DOHH2 (cell line): Measurements from ENCODE around the gene ITGA2.

Experiments
- H3F3A ChIP-seq: fragments of 200-600 bp; sonication (generic), shearing (Covaris generic); 2 replicates; pipeline ENCODE4 v1.6.0; 2016; ENCODE audit warnings: antibody characterized with exemption, mild to moderate bottlenecking; ENCODE audit not compliant: control insufficient read depth, insufficient read depth
- H3K27ac ChIP-seq: fragments of 200-600 bp; sonication (generic); 2 replicates; pipeline ENCODE4 v1.5.1; 2014; ENCODE audit warnings: low read depth, mild to moderate bottlenecking, low read length, moderate library complexity
- H3K27me3 ChIP-seq: fragments of 200-600 bp; sonication (generic); 2 replicates; pipeline ENCODE4 v1.6.1; 2014; ENCODE audit warnings: mild to moderate bottlenecking, low read length, mixed read lengths; ENCODE audit not compliant: control insufficient read depth
- H3K36me3 ChIP-seq: fragments of 200-600 bp; sonication (generic); 2 replicates; pipeline ENCODE4 v1.6.1; 2014; ENCODE audit warnings: mild to moderate bottlenecking, low read length, moderate library complexity, mixed read lengths; ENCODE audit not compliant: control insufficient read depth
- H3K4me1 ChIP-seq: fragments of 200-600 bp; sonication (generic); 2 replicates; pipeline ENCODE4 v1.6.1; 2014; ENCODE audit warnings: mild to moderate bottlenecking, low read length, mixed read lengths; ENCODE audit not compliant: control insufficient read depth
- H3K4me2 ChIP-seq: fragments of 200-600 bp; sonication (generic); 2 replicates; pipeline ENCODE4 v1.6.0; 2014; ENCODE audit warnings: mild to moderate bottlenecking, low read length, moderate library complexity
- H3K4me3 ChIP-seq: fragments of 200-600 bp; sonication (generic); 2 replicates; pipeline ENCODE4 v1.5.1; 2014; ENCODE audit warnings: mild to moderate bottlenecking, low read length, mixed read lengths
- H3K79me2 ChIP-seq: fragments of 200-600 bp; sonication (generic); 2 replicates; pipeline ENCODE4 v1.6.1; 2014; ENCODE audit warnings: mild to moderate bottlenecking, low read length, mixed read lengths; ENCODE audit not compliant: control insufficient read depth
- H3K9me2 ChIP-seq: fragments of 200-600 bp; sonication (generic); replicated peaks from 2 replicates; pipeline ENCODE4 v1.6.1; 2014; ENCODE audit warnings: mild to moderate bottlenecking, low read length, mixed read lengths; ENCODE audit not compliant: control insufficient read depth
- H3K9me3 ChIP-seq: fragments of 200-600 bp; sonication (generic); 2 replicates; pipeline ENCODE4 v1.6.1; 2014; ENCODE audit warnings: antibody characterized with exemption, low read length, mixed read lengths; ENCODE audit not compliant: control insufficient read depth, insufficient read depth
- H4K20me1 ChIP-seq: fragments of 200-600 bp; sonication (generic); 2 replicates; pipeline ENCODE4 v1.6.0; 2014; ENCODE audit warnings: low read depth, mild to moderate bottlenecking, antibody characterized with exemption, low read length, moderate library complexity; ENCODE audit not compliant: control insufficient read depth, insufficient read depth
- EZH2phosphoT487 ChIP-seq: fragments of 200-600 bp; sonication (generic); IDR thresholded peaks from 2 replicates; pipeline ENCODE4 v1.6.1; 2017; ENCODE audit warnings: borderline replicate concordance, mild to moderate bottlenecking, antibody characterized with exemption, low read length, moderate library complexity, mixed read lengths
- TF ChIP-seq, protein P1 (sequence below): fragments of 200-600 bp; sonication (generic); IDR thresholded peaks from one replicate; pipeline ENCODE4 v1.5.1; 2014; ENCODE audit warnings: antibody characterized with exemption, mild to moderate bottlenecking, low read depth, low read length; ENCODE audit not compliant: poor library complexity, severe bottlenecking

Gene ITGA2

DNA sequence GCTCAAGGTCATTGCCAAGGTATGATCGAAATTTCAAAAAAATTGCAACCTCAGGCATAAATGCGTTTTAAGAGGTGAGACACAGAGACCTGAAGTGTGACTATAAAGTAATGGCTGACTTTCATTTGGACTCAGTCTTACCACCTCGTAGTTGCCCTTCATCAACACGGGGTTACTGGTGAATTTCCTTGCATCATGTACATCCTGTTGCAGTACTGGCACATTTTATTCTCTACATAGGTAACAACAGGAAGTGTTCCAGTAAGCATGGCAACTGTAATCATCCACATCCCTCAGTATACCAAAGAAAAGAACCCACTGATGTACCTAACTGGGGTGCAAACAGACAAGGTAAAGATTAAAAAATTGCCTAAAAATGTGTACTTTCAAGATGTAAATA, 91.1 kb downstream of the ITGA2 start:
- Histone ChIP-seq H4K20me1 (no peaks in the 10 kb centered on the region), H3F3A (no peaks in the 10 kb centered on the region), H3K36me3 (no peaks in the 10 kb centered on the region), H3K79me2 (no peaks in the 10 kb centered on the region), H3K4me2 (no peak overlapping the region), H3K9me3 (no peaks in the 10 kb centered on the region), H3K4me3 (no peak overlapping the region), H3K4me1 (no peaks in the 10 kb centered on the region), H3K9me2 (no peaks in the 10 kb centered on the region), H3K27ac (no peak overlapping the region), H3K27me3 (no peaks in the 10 kb centered on the region)
- no peak for TF ChIP-seq EZH2phosphoT487
- TF ChIP-seq, protein P1, sequence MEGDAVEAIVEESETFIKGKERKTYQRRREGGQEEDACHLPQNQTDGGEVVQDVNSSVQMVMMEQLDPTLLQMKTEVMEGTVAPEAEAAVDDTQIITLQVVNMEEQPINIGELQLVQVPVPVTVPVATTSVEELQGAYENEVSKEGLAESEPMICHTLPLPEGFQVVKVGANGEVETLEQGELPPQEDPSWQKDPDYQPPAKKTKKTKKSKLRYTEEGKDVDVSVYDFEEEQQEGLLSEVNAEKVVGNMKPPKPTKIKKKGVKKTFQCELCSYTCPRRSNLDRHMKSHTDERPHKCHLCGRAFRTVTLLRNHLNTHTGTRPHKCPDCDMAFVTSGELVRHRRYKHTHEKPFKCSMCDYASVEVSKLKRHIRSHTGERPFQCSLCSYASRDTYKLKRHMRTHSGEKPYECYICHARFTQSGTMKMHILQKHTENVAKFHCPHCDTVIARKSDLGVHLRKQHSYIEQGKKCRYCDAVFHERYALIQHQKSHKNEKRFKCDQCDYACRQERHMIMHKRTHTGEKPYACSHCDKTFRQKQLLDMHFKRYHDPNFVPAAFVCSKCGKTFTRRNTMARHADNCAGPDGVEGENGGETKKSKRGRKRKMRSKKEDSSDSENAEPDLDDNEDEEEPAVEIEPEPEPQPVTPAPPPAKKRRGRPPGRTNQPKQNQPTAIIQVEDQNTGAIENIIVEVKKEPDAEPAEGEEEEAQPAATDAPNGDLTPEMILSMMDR = no peak

DNA sequence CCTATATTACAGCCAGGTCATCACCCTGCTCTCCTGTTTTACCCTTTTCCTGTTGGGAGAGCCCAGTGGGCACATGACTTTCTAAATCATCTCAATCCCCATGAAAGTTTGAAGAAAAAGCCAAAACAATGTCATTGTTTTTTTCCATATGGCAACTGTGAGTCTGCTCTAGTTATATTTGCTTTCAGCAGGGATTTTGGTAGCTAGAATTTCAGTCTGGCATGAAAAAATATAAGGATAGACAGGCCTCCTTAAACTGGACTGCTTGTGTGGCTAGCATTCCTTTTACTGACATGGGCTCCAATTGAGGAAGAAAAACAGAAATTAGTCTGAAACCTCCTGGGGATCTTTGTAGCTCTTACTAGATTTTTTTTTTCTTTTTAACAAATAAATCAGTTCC, 94.8 kb downstream of the ITGA2 start:
- no peaks in the 10 kb centered on the region for H3K9me2 ChIP-seq
- no peaks in the 10 kb centered on the region for H3K4me1 ChIP-seq
- H3K36me3 ChIP-seq = no peaks in the 10 kb centered on the region
- H3K9me3 ChIP-seq = no peaks in the 10 kb centered on the region
- no peaks in the 10 kb centered on the region for H3K27me3 ChIP-seq
- TF ChIP-seq, protein P1 = no peak
- TF ChIP-seq EZH2phosphoT487 = no peak
- no peaks in the 10 kb centered on the region for H4K20me1 ChIP-seq
- no peak overlapping the region for H3K4me3 ChIP-seq
- no peak overlapping the region for H3K4me2 ChIP-seq
- no peak overlapping the region for H3K27ac ChIP-seq
- no peaks in the 10 kb centered on the region for H3K79me2 ChIP-seq
- H3F3A ChIP-seq = no peaks in the 10 kb centered on the region

DNA sequence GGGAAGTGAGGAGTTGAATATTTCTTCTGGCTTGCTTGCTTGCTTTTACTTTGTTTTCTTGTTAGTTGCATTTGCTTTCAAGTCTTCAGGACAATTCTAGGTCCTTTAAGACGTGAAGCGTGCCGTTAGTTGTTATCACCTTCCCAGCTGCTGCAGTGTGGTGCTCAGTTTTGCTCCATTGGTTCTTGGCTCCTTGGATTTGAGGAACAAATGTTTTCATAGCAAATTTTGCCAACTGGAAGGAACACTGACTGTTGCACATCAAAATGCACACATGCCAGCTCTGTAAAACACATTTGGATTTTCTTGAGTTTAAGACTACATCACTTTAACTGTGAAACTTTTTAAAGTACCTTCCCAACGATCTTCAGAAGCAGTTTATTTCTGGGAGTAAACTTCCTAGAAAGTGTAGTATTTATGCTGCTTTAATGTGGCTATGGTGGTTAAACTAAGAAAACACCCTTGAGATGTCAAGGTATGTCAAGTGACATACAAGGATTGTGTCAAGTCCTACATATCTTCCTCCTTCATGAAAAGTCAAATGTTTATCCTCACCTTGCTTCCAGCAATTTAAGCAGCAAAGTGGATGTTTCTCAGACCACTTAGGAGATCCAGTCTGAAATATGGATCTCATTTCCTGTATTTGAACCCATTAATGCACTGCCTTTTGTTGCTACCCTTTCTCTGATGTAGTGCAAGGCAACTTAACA, 95.5 kb downstream of the ITGA2 start:
- H3K4me1 ChIP-seq = no peaks in the 10 kb centered on the region
- H3K4me2 ChIP-seq = no peak overlapping the region
- no peaks in the 10 kb centered on the region for H3K79me2 ChIP-seq
- TF ChIP-seq, protein P1 = no peak
- no peak for TF ChIP-seq EZH2phosphoT487
- no peaks in the 10 kb centered on the region for H3F3A ChIP-seq
- no peak overlapping the region for H3K4me3 ChIP-seq
- no peaks in the 10 kb centered on the region for H3K9me3 ChIP-seq
- H3K27ac ChIP-seq = no peak overlapping the region
- no peaks in the 10 kb centered on the region for H3K27me3 ChIP-seq
- H4K20me1 ChIP-seq = no peaks in the 10 kb centered on the region
- no peaks in the 10 kb centered on the region for H3K9me2 ChIP-seq
- H3K36me3 ChIP-seq = no peaks in the 10 kb centered on the region
